ENCODE measurements around the gene C6orf89. TPM values are rescaled to one million over a fixed set of nuclear protein-coding genes. Genes with fewer than 3 reads are reported as not detected.
A peak's percentile ranks its signal among the peaks of the same experiment; 100 is the strongest.

C6orf89 gene
- total and polyA plus RNA-seq, 2 of the 13 experiments (the other 11 are each of a cell fraction or from before 2014, with no cell fraction given), result 22.1 to 32.2 TPM

DNA sequence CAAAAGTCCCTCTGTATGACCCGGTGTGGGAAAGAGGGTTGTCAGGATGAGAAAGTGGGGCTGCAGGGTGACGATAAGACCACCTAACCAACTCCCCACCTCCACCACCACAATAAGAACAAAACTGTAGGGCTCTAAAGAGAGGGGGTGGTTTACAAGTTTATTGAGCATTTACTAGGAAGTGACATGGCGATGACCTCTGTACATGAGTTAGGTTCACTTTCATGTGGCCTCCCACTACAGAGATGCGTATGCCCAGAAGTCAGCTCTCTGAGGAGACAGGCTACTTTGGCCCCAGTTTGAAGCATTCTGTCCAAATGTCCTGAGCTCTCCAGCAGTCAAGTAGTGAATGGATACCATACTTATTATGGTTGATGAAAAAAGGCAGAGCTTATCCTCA, 40.1 kb downstream of the C6orf89 start:
- TSS peak; percentile 37 for BruUV-seq (replicated peaks)
- no peak overlapping the region for H3K4me3 ChIP-seq (replicated peaks in 1 of 3; ENCODE audit: insufficient read depth in 1 of 3, low read depth in 2 of 3, low read length in 3 of 3)
- in situ Hi-C loops (cut with HindIII; ENCODE audit: extremely low pct_ligation_motif_present, low pct_unique_long_range_greater_than_20kb), result no loop called here
- no peak overlapping the region for H3K4me2 ChIP-seq (ENCODE audit: low read depth, low read length)
- FAIRE-seq (no peak), ATAC-seq (no peak), DNase-seq (ENCODE audit: low spot score) (no peak)
- intact Hi-C loops (cut with micrococcal nuclease; ENCODE audit: unreplicated experiment), result loop anchor here (5.0 kb wide), 1 partner anchor 566 kb away; no protein-coding TSS in a partner anchor
- H3K9ac ChIP-seq (ENCODE audit: insufficient read depth, low read depth, low read length), result no peak overlapping the region
- no peaks in the 10 kb centered on the region for H3K27me3 ChIP-seq (ENCODE audit: control insufficient read depth in 1 of 2, insufficient read depth in 2 of 2, low read length in 2 of 2)
- ChIA-PET CTCF (ENCODE audit: low intra/inter-chr PET ratio, low total read pairs) (no interaction called here), POLR2A (no interaction called here)
- no peak overlapping the region for H3K27ac ChIP-seq (ENCODE audit: extremely low read length, insufficient read depth, low read length)
- TF ChIP-seq PAWR (CRISPR knock-in tag; IDR thresholded peaks at IDR 0.05; ENCODE audit: borderline replicate concordance) (no peak), JARID2 (CRISPR knock-in tag; IDR thresholded peaks at IDR 0.05; ENCODE audit: insufficient replicate concordance) (no peak), SAP130 (CRISPR knock-in tag; IDR thresholded peaks at IDR 0.05; ENCODE audit: low read depth) (no peak), ZSCAN20 (CRISPR knock-in tag; IDR thresholded peaks at IDR 0.05; ENCODE audit: borderline replicate concordance) (no peak), ZNF563 (CRISPR knock-in tag; IDR thresholded peaks at IDR 0.05) (no peak), ZNF747 (CRISPR knock-in tag; IDR thresholded peaks at IDR 0.05; ENCODE audit: borderline replicate concordance) (no peak), ZNF569 (CRISPR knock-in tag; IDR thresholded peaks at IDR 0.05; ENCODE audit: borderline replicate concordance) (no peak), ZNF792 (CRISPR knock-in tag; IDR thresholded peaks at IDR 0.05) (no peak), NAIF1 (CRISPR knock-in tag; IDR thresholded peaks at IDR 0.05; ENCODE audit: borderline replicate concordance) (no peak), PHF8 (CRISPR knock-in tag; IDR thresholded peaks at IDR 0.05) (no peak), ZC3H13 (CRISPR knock-in tag; IDR thresholded peaks at IDR 0.05) (no peak), HNF4A (CRISPR knock-in tag; IDR thresholded peaks at IDR 0.05) (no peak), AGO2 (optimal IDR thresholded peaks at IDR 0.05; ENCODE audit: low read depth, low read length) (no peak), HNF4G (IDR thresholded peaks at IDR 0.05; ENCODE audit: borderline replicate concordance, low read depth, low read length) (no peak), HNF4G (CRISPR knock-in tag; IDR thresholded peaks at IDR 0.05; ENCODE audit: borderline replicate concordance, low read depth) (no peak), ZSCAN9 (CRISPR knock-in tag; IDR thresholded peaks at IDR 0.05; ENCODE audit: borderline replicate concordance) (no peak), ZNF558 (CRISPR knock-in tag; IDR thresholded peaks at IDR 0.05; ENCODE audit: borderline replicate concordance) (no peak), SYNCRIP (IDR thresholded peaks at IDR 0.05; ENCODE audit: insufficient read depth, low read depth, low read length) (no peak)
- TF ChIP-seq, protein P1, sequence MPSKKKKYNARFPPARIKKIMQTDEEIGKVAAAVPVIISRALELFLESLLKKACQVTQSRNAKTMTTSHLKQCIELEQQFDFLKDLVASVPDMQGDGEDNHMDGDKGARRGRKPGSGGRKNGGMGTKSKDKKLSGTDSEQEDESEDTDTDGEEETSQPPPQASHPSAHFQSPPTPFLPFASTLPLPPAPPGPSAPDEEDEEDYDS (CRISPR knock-in tag; IDR thresholded peaks at IDR 0.05), result no peak
- WGBS (ENCODE audit: low lambda C conversion rate), result 95% methylated on average over 4 of the region's 4 CpGs
- no peaks in the 10 kb centered on the region for H4K20me1 ChIP-seq (ENCODE audit: insufficient read depth, low read length)
- H2AFZ ChIP-seq (ENCODE audit: low read length), result no peak overlapping the region
- no peaks in the 10 kb centered on the region for H3K9me3 ChIP-seq (ENCODE audit: low read length)
- no peaks in the 10 kb centered on the region for H3K79me2 ChIP-seq (ENCODE audit: insufficient read depth, low read length)
- peaks cover 11% of the 10 kb centered on the region; the same call in 1 of the 2 replicates for H3K4me1 ChIP-seq (ENCODE audit: insufficient read depth, low read length)
- H3K36me3 ChIP-seq (replicated peaks in 1 of 2; ENCODE audit: control insufficient read depth in 1 of 2, insufficient read depth in 2 of 2, low read length in 2 of 2), result peaks cover 3 to 10% of the 10 kb centered on the region in 2 experiments; a peak in 4 of 5 replicates

Measured in HepG2 (cell line).